ENCODE measurements around the gene PBLD.

PBLD gene

DNA sequence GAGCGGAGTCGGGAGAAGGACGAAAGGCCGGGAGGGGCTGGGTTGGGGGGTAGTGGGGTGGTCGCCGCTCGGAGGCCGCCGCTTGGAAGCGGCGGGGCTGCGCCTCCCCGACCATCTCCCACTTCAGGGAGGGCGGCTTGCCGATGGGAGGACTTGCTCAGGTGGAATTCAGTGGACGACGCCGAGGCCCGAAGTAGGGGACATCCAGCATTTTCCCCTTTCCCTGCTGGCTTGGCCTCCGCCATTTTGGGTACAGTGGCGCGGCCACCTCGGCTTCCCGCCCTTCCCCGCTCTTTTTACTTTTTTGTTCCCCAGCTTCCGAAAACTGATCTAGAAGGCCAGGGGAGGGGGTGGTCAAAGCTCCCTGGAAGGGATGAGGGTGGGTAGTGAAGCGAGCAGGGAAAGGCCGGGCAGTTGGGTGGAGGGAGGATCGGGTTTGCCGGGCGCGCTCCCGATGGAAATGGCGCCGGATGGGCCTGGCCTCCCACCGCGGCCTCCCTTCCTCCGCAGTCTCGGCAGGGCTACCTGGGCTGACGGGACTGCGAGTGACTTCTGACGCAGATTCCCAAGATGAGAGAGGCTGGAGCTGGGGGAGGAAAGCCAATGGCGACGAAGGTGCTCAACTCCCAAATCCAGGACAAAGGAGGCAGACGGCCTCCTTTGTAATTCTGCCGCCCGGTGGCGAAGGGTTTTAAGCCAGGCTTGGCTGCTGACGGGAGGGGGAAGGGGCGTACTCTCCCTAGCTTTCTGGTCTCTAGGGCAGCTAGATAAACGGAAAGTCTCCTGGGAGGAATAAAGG, at the start of gene PBLD:
PBLD (minus strand) TSS at position 670 of the 799 bp plus-strand sequence. CDS start 26,084 bp downstream, outside the sequence.
- peak; percentile 72 for DNase-seq (ENCODE audit: low read depth)

GRCh38 chr10:68371604-68372003, 38.9 kb upstream of the PBLD start:
- DNase-seq (ENCODE audit: low read depth) = no peak

DNA sequence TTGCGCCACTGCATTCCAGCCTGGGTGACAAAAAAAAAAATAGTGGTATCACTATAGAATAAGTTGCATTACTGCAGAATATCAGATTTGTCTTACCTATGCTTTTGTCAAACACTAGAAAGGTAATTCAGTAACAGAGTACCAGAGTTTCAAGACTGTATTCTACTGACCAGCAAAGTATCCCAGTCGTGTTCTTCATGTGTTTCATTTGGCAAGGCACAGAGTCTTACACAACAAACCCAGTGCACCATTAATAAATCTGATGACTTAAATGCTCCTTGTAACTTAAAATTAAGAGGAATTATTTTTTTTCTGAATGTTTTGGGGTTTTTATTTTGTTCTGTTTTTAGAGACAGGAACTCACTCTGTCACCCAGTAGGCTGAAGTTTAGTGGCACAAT, 34.4 kb upstream of the PBLD start:
- peak; percentile 14 for DNase-seq (ENCODE audit: low read depth)

- no peak for DNase-seq (ENCODE audit: low read depth)
Measured at GRCh38 chr10:68366600-68366999, 33.9 kb upstream of the PBLD start.

DNA sequence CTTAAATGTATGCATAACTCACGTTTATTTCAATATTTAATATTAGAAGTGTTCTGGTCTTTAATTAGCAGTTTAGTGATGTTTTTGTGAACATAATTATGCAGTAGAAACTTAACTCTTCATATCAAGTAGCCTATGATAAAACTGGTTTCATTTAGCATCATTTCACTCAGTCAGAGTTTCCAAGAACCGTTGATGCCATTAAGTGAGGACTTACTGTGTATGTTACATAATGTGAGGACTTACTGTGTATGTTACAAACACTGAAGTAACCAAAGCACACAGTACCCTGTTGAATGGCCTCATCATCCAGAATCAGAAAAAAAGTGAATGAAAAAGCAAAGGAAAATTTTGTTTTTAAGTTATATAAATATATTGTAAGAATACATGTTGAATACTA, 32.9 kb upstream of the PBLD start:
- DNase-seq (ENCODE audit: low read depth) = no peak

DNA sequence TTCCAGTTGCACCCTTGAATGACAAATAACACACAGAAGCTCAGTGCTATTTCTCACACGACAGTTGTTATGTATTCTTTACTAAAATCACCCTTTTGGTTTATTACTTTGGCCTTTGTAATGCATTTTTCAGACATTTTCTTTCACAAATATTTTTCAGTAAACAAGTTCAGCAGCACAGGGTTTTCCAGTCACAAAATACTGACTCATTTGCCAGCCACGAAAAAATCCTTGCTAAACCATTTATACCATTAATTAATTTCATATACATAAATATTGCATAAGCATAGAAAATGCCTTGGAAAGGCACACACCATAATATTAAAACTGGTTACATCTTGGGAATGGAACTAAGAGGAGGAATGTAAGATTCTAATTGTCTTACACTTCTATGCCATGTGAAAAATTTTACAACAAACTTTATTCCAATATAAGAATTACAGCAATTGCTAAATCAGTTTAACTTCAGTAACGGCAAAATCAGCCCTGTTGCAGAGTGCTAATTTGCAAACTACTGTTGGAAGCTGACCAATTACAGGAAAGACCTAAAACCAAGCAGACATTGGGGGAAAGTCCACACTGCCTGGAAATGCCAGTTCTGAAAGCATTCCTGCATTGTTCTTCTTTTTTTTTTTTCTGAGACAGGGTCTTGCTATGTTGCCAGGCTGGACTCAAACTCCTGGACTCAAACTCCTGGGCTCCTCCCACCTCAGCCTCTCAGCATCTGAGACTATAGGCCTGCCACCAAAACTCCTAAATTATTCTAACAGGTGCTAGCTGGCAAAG, 31.6 kb upstream of the PBLD start:
- no peak for DNase-seq (ENCODE audit: low read depth)

- no peak for DNase-seq (ENCODE audit: low read depth)
Measured at GRCh38 chr10:68362590-68362989, 29.9 kb upstream of the PBLD start.

- no peak for DNase-seq (ENCODE audit: low read depth)
Measured at GRCh38 chr10:68359189-68359588, 26.5 kb upstream of the PBLD start.

GRCh38 chr10:68353537-68353936, 20.8 kb upstream of the PBLD start:
- no peak for DNase-seq (ENCODE audit: low read depth)

DNA sequence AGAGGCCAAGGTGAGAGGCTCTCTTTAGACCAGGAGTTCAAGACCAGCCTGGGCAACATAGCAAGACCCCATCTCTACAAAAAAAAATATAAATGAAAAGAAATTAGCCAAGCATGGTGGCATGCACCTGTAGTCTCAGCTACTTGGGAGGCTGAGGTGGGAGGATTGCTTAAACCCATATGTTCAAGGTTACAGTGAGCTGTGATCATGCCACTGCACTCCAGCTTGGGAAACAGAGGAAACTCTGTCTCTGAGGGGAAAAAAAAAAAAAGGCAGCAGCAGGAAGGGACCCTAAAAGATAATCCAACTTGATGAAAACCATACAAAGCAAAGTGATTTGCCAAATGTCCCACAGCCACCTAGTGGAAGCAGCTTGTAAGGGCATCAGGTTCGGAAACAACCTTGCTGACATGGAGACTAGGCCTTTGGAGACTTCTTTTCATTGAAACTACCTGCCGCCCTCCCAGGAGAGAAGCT, 15.6 kb upstream of the PBLD start:
- peak; percentile 74 for DNase-seq (ENCODE audit: low read depth)

GRCh38 chr10:68346774-68347173, 14.0 kb upstream of the PBLD start:
- DNase-seq (ENCODE audit: low read depth) = no peak

GRCh38 chr10:68345621-68346020, 12.9 kb upstream of the PBLD start:
- DNase-seq (ENCODE audit: low read depth) = no peak

- no peak for DNase-seq (ENCODE audit: low read depth)
Measured at GRCh38 chr10:68342909-68343516, 10.3 kb upstream of the PBLD start.

DNA sequence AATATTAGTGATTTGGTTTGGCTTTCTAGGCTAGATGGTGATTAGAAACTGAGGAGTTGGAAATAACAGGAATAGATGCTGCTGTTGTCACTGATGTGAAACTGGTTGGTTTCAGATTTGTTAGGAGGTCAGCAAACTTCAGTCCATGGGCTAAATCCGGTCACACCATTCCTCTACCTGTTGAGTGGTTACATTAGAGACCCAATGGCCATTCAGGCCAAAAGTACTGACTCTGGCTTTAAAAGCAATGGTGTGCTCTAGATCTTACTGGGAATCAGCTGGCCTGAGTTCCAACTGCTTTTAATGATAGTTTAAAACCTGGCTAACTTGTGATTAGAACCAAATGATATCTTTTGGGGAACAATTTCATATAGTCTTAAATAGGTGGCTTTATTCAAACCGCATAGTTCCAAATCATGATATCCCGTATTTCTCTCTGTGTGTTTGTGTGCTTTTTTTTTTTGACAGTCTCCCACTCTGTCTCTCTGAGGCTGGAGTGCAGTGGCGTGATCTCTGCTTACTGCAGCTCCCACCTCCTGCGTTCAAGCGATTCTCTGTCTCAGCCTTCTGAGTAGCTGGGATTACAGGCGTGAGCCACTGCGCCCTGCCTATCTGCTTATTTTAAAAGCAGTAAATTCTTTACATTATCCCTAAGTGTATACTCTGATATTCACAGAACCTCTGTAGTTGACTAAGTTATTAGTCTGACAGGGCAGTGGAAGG, 7.8 kb upstream of the PBLD start:
- DNase-seq (ENCODE audit: low read depth) = no peak

DNA sequence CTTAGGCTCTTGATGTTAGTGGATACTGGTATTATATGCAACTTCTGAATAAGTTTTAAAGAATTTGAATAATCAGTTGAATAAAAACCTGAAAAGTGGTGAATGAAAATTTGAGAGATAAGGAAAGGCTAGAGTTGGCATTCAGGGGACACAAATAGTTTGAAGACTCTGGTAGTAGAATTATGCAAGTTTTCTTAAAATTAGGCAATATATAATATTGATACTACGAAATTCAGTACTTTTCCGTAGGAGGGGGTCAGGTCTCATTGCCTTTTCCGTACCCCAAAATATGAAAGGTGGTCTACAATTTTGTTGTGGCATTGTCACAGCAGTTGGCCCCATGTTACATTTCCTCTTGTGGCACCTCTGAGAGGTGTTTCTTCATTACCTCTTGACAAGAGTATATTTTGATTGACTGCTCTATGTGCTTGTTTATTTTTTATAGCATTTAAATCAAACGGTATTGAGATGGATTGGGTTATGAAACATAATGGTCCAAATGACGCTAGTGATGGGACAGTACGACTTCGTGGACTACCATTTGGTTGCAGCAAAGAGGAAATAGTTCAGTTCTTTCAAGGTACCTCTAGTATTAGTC, 4.1 kb upstream of the PBLD start:
- no peak for DNase-seq (ENCODE audit: low read depth)

DNA sequence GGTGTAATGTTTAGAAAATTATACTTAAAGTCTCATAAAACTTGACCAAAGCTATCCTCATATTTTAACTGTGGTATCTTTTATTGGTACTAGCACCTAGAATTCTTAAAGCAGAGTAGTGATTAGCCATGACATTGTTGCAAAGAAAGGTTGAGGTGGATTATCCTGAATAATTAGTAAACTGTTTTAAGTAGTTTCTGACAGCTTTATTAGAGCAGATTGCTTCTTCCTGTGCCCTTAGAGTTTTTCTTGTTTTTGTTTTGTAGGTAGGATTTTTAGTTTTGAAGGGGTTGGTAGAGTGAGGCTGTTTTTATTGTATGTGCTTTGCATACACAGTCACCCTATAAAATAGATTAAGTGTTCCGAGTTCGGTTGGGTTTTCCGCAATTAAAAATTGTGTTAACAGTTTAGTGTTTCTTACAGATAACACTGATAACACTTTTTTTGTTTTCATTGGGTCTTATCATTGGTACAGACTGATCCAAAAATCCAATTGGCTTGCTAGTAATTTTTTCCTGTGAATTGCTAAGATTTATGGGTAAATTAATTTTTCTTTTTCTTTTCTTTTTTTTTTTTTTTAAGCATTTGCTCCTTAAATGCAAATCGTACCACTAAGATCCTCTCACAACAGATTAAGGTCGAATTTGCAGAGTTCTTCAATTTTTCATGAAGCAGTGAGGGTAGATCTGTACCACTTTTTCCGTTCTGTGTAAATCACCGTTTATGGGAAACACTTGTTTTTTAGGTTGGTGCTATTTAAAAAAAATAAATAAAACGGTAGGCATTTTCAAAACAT, 2.1 kb upstream of the PBLD start:
- DNase-seq (ENCODE audit: low read depth) = no peak

DNA sequence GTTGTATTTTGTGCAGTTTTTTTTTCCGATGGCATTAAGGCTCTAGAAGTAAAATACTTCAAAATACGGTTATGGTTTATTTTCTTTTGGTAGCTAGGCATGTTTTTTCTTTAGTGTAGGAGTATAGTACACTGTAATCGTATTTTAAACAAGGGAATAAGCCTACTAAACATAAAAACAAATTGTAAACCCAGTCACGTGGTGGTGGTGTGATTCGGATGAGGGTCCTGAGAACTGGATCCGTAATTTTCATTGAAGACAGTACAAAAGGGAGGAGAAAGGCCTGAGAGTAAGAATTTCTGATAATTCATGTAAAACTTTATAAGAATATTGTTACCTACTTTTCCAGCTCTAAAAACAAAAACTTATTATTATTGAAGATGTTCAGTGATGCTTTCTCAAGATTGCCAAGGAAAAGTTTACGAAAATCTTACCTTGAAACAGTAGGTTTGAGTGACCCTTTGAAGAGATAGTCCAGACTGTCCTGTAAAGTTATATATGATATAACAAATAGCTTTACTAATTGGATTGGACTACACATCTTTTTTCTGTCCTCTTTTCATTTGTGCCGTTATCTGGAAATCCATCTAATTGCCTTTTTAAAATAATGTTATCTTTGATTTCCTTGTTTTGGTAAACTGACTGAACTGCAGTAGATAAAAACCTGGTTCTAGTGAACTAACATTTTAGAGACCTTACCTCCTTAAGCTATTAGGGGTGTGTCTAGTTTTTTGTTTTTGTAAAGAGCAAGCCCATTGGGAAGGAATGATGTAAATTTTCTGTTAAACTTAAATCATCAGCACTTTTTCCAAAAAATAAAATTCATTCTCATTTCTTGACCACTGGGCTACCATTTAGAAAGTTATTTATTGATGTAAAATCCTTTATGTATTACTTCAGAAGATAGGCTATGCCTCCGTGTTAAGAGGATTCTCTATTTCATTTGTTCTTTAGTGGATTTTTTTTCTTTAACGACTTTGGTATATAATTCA, 1.0 kb upstream of the PBLD start:
- no peak for DNase-seq (ENCODE audit: low read depth)

- peak; percentile 67 for DNase-seq (ENCODE audit: low read depth)
Measured at GRCh38 chr10:68333058-68333395, 299 bp upstream of the PBLD start.

- DNase-seq (ENCODE audit: low read depth) = peak; percentile 95
Measured at GRCh38 chr10:68331455-68332258, 1.1 kb downstream of the PBLD start, which contains the start of gene HNRNPH3. Gene HNRNPH3, plus strand, starts transcription at chr10:68332064. Its CDS starts 5,158 bp downstream, at chr10:68337222.

Measured in iris pigment epithelial cell (primary cell).